Spleen (tissue), 11 donors: Measurements from ENCODE around the gene SUGP2. TPM values are rescaled to one million over a fixed set of nuclear protein-coding genes. Genes with fewer than 3 reads are reported as not detected.

Experiments
- DNase-seq: peaks from one replicate; pipeline ENCODE4 v3.0.0-alpha.2; 2020
- H3K27ac ChIP-seq, 8 donors: fragments of 200-600 bp; sonication (generic) in 7 of 8; 1 replicate in 4 of 8; 2 replicates in 4 of 8; pipeline versions ENCODE4 v1.5.0 to v1.8.0; 2016 to 2021; ENCODE audit warnings: inconsistent platforms in 4 of 8, mild to moderate bottlenecking in 4 of 8, moderate library complexity in 1 of 8
- H3K27me3 ChIP-seq, 7 donors: fragments of 200-600 bp; sonication (generic) in 6 of 7; replicated peaks in 1 of 7; 1 replicate in 4 of 7; 2 replicates in 3 of 7; pipeline versions ENCODE4 v1.5.0 to v1.8.0; 2016 to 2021; ENCODE audit warnings: inconsistent platforms in 3 of 7, mild to moderate bottlenecking in 1 of 7
- H3K36me3 ChIP-seq, 6 donors: fragments of 200-600 bp; sonication (generic) in 5 of 6; 1 replicate in 4 of 6; 2 replicates in 2 of 6; pipeline versions ENCODE4 v1.5.0 to v1.8.0; 2016 to 2021; ENCODE audit warnings: inconsistent platforms in 2 of 6
- H3K4me1 ChIP-seq, 6 donors: fragments of 200-600 bp; sonication (generic) in 5 of 6; 1 replicate in 3 of 6; 2 replicates in 3 of 6; pipeline versions ENCODE4 v1.5.0 to v1.8.0; 2016 to 2021; ENCODE audit warnings: inconsistent platforms in 3 of 6
- H3K4me3 ChIP-seq, 8 donors: fragments of 200-600 bp; sonication (generic) in 7 of 8; 1 replicate in 4 of 8; 2 replicates in 4 of 8; pipeline versions ENCODE4 v1.5.0 to v1.8.0; 2016 to 2021; ENCODE audit warnings: inconsistent platforms in 4 of 8, mild to moderate bottlenecking in 4 of 8, moderate library complexity in 2 of 8
- H3K9me3 ChIP-seq, 8 donors: fragments of 200-600 bp; sonication (generic) in 7 of 8; 1 replicate in 4 of 8; 2 replicates in 4 of 8; pipeline versions ENCODE4 v1.5.0 to v1.8.0; 2016 to 2021; ENCODE audit warnings: inconsistent platforms in 4 of 8
- POLR2A ChIP-seq, 3 donors: fragments of 450-650 bp; IDR thresholded peaks; one replicate each; pipeline ENCODE4 v1.5.1; 2017; ENCODE audit warnings: antibody characterized with exemption in 3 of 3, mild to moderate bottlenecking in 1 of 3
- POLR2AphosphoS5 ChIP-seq, 3 donors: sonication (generic); formaldehyde crosslinking; IDR thresholded peaks; one replicate each; pipeline ENCODE4 v1.5.1; 2017; ENCODE audit warnings: antibody characterized with exemption in 3 of 3
- WGBS, 5 donors: extraction: QIAGEN DNeasy Blood & Tissue Kit in 3 of 5; methylation state at CpG; one replicate each; pipeline versions ENCODE4 v1.1.5 to v1.1.7; 2013 to 2018; 5-methylcytosine and 5-hydroxymethylcytosine counted together
- intact Hi-C: fragments of 100-400 bp; cut with DNase I; formaldehyde crosslinking; loops from one replicate; pipeline ENCODE4 v1.15.0; 2023; ENCODE audit warnings: low total_unique reads
- polyA plus RNA-seq, 3 donors: library from polyadenylated mRNA; stranded (reverse); fragments of 200-250 nt; gene quantifications; one replicate each; pipeline ENCODE4 v1.2.1, GENCODE V29; 2013
- total RNA-seq, 7 donors: library from RNA; depleted of rRNA in 3 of 7; stranded (reverse); fragments of >200 nt in 3 of 7; fragmentation: NEBNext Ultra II Directional in 4 of 7; extraction: Animal tissue kit (Norgen Biotek cat#: 25700) in 4 of 7; gene quantifications; one replicate each; pipeline versions ENCODE4 v1.1.0 to v1.2.1, GENCODE V29; 2016 to 2021
- TF ChIP-seq, protein P1 (sequence below), 11 experiments: fragments of 200-600 bp in 7 of 11; fragments of 450-650 bp in 4 of 11; sonication (generic) in 4 of 11; IDR thresholded peaks in 8 of 11; conservative IDR thresholded peaks in 3 of 11; 1 replicate in 7 of 11; 2 replicates in 4 of 11; pipeline versions ENCODE4 v1.4.0 to v1.8.0; 2016 to 2021; ENCODE audit warnings: antibody characterized with exemption in 11 of 11, inconsistent platforms in 4 of 11, mild to moderate bottlenecking in 1 of 11
- donor health status: healthy with polysubstance abuse.
- donor health status: DM: no; HTN: no; CAD: no; lungs with moderate emphysema.
- donor health status: DM: no; HTN: no; CAD: no.
- donor health status: Bipolar disorder and iron deficiency.
- donor health status: healthy.
- donor health status: DM: no; HTN: no; CAD: no.
- donor health status: DM: yes; HTN: yes; CAD: no.

The SUGP2 gene
- total and polyA plus RNA-seq, 10 donors, result 54.5 to 127 (median 87.6) TPM

- Histone ChIP-seq H3K4me1 (peaks cover 3 to 13% (median 10%) of the 10 kb centered on the region in 6 donors), H3K27me3 (no peaks in the 10 kb centered on the region), H3K4me3 (no peak overlapping the region), H3K9me3 (no peaks in the 10 kb centered on the region), H3K36me3 (peaks cover 0 to 69% (median 36%) of the 10 kb centered on the region in 6 donors), H3K27ac (no peak overlapping the region)
- intact Hi-C loops, result no loop called here
- TF ChIP-seq POLR2AphosphoS5 (IDR thresholded peaks at IDR 0.05) (no peak), POLR2A (IDR thresholded peaks at IDR 0.05) (no peak)
- TF ChIP-seq, protein P1, sequence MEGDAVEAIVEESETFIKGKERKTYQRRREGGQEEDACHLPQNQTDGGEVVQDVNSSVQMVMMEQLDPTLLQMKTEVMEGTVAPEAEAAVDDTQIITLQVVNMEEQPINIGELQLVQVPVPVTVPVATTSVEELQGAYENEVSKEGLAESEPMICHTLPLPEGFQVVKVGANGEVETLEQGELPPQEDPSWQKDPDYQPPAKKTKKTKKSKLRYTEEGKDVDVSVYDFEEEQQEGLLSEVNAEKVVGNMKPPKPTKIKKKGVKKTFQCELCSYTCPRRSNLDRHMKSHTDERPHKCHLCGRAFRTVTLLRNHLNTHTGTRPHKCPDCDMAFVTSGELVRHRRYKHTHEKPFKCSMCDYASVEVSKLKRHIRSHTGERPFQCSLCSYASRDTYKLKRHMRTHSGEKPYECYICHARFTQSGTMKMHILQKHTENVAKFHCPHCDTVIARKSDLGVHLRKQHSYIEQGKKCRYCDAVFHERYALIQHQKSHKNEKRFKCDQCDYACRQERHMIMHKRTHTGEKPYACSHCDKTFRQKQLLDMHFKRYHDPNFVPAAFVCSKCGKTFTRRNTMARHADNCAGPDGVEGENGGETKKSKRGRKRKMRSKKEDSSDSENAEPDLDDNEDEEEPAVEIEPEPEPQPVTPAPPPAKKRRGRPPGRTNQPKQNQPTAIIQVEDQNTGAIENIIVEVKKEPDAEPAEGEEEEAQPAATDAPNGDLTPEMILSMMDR (IDR thresholded peaks at IDR 0.05 in 8 of 11, conservative IDR thresholded peaks at IDR 0.05 in 3 of 11), result no peak
- DNase-seq, result no peak
- WGBS, 5 donors, result 80 to 89% (median 84%) methylated on average over 13 to 17 of the region's 17 CpGs
Measured at GRCh38 chr19:19059018-19059836, 25.9 kb upstream of the SUGP2 start.

DNA sequence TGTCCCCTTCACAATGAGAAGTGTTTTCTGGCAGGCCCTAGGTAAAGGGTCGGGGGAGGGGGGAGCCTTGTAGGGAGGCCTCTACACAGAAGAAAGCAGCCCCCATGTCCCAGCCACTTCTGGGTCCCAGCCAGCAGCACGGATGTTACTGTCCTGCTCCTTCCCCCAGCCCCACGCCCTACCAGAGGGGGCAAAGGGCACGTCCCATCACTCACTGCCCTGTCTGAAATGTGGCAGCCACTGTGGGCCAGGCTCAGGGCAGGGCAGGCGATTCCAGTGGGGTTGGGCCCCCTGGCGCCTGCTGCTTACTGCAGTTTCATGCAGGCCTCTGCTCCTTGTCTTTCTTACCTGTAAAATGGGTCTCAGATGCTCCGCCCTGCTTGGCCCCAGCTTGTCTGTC lies 24.4 kb upstream of the SUGP2 start:
- Histone ChIP-seq H3K9me3 (no peaks in the 10 kb centered on the region), H3K4me1 (peaks cover 0 to 4% (median 2%) of the 10 kb centered on the region in 6 donors), H3K27me3 (no peaks in the 10 kb centered on the region), H3K36me3 (peaks cover 0 to 84% (median 43%) of the 10 kb centered on the region in 6 donors), H3K27ac (no peak overlapping the region), H3K4me3 (no peak overlapping the region)
- 83 to 98% (median 84%) methylated on average over 4 to 7 of the region's 7 CpGs for WGBS, 5 donors
- TF ChIP-seq POLR2A (IDR thresholded peaks at IDR 0.05) (no peak), POLR2AphosphoS5 (IDR thresholded peaks at IDR 0.05) (no peak)
- TF ChIP-seq, protein P1 (IDR thresholded peaks at IDR 0.05 in 8 of 11, conservative IDR thresholded peaks at IDR 0.05 in 3 of 11), result no peak
- no peak for DNase-seq
- intact Hi-C loops, result no loop called here

DNA sequence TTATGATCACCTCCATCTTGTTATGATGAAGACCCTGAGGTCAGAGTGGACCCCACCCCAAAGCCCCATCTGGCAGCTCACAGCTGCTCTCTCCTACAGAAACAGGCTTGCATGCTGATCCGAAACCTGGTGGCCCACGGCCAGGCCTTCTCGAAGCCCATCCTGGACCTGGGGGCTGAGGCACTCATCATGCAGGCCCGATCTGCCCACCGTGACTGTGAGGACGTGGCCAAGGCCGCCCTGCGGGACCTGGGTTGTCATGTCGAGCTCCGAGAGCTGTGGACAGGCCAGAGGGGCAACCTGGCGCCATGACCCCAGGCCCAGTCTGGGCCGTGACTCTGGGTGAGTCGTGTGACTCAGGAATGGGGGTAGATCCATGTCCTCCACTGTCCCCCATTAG lies 24.0 kb upstream of the SUGP2 start:
- Histone ChIP-seq H3K27me3 (no peaks in the 10 kb centered on the region), H3K9me3 (no peaks in the 10 kb centered on the region), H3K27ac (no peak overlapping the region), H3K4me3 (no peak overlapping the region), H3K4me1 (no peaks in the 10 kb centered on the region), H3K36me3 (peaks cover 0 to 88% (median 47%) of the 10 kb centered on the region in 6 donors)
- intact Hi-C loops, result no loop called here
- WGBS, 5 donors, result 89 to 94% (median 93%) methylated on average over 7 to 13 of the region's 13 CpGs
- TF ChIP-seq POLR2AphosphoS5 (IDR thresholded peaks at IDR 0.05), result peak in 1 of 3 donors; percentile 20
- TF ChIP-seq POLR2A (IDR thresholded peaks at IDR 0.05), result no peak
- TF ChIP-seq, protein P1 (IDR thresholded peaks at IDR 0.05 in 8 of 11, conservative IDR thresholded peaks at IDR 0.05 in 3 of 11), result no peak
- DNase-seq, result no peak

DNA sequence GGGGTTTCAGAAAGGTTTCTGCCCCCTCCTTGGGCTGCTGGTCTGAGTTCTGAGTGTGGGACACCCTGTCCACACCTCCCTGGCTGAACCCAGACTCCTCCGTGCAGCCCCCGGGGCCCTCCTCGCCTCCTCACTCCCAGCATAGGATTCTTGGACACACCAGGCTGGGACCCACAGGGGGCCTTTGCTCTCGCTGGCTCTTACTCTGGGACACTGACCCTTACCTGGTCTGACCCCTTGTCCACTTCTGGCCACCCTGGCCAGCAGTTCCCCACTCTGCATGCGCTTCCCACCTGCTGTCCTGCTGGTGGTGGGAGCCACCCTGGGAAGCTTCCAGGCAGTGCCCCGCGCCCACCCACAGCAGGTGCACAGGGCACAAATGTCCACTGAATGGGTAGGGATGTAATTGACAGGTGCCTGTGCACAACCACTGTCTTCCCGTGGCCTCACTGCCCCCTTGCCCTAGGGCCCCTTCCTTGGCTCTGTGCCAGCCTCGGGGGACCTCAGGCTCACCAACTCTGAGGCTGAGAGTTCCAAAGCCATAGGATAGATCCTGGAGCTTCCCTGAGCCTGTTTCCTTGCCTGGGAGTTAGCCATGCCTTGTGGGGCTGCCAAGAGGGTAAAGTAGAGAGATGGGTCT lies 23.4 kb upstream of the SUGP2 start:
- H3K9me3 ChIP-seq, result no peaks in the 10 kb centered on the region
- no peak overlapping the region for H3K4me3 ChIP-seq
- DNase-seq, result no peak
- 79 to 91% (median 85%) methylated on average over 8 to 9 of the region's 9 CpGs for WGBS, 5 donors
- H3K36me3 ChIP-seq, result peaks cover 0 to 94% (median 53%) of the 10 kb centered on the region in 6 donors
- intact Hi-C loops, result no loop called here
- no peak overlapping the region for H3K27ac ChIP-seq
- TF ChIP-seq, protein P1 (IDR thresholded peaks at IDR 0.05 in 8 of 11, conservative IDR thresholded peaks at IDR 0.05 in 3 of 11), result no peak
- TF ChIP-seq POLR2A (IDR thresholded peaks at IDR 0.05) (no peak), POLR2AphosphoS5 (IDR thresholded peaks at IDR 0.05) (no peak)
- H3K4me1 ChIP-seq, result no peaks in the 10 kb centered on the region
- no peaks in the 10 kb centered on the region for H3K27me3 ChIP-seq
